ENCODE measurements around the gene ADCY3.

Gene ADCY3

DNA sequence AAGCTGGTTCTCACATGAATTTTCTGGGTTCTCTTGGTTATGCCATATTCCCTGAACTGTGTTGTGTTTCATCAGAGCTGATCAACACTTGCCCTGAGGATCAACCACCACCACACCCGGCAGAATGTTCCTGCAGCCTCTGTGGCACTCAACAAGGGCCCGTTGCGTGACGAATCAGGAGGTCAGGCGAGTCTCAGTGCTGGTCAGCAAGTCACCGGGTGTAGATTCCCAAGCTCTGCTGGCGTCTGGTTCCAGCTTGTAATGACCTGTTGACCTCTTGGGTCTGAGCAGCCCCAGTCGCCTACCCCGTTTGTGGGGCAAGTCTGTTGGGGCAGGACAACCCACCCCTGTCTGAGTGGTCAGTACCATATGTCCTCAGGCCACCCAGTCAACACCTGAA, 46.0 kb downstream of the ADCY3 start:
- no peak overlapping the region for H3K27ac ChIP-seq
- no peak for TF ChIP-seq ZFX (IDR thresholded peaks at IDR 0.05)
- TF ChIP-seq, protein P1, sequence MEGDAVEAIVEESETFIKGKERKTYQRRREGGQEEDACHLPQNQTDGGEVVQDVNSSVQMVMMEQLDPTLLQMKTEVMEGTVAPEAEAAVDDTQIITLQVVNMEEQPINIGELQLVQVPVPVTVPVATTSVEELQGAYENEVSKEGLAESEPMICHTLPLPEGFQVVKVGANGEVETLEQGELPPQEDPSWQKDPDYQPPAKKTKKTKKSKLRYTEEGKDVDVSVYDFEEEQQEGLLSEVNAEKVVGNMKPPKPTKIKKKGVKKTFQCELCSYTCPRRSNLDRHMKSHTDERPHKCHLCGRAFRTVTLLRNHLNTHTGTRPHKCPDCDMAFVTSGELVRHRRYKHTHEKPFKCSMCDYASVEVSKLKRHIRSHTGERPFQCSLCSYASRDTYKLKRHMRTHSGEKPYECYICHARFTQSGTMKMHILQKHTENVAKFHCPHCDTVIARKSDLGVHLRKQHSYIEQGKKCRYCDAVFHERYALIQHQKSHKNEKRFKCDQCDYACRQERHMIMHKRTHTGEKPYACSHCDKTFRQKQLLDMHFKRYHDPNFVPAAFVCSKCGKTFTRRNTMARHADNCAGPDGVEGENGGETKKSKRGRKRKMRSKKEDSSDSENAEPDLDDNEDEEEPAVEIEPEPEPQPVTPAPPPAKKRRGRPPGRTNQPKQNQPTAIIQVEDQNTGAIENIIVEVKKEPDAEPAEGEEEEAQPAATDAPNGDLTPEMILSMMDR (conservative IDR thresholded peaks at IDR 0.05), result no peak

DNA sequence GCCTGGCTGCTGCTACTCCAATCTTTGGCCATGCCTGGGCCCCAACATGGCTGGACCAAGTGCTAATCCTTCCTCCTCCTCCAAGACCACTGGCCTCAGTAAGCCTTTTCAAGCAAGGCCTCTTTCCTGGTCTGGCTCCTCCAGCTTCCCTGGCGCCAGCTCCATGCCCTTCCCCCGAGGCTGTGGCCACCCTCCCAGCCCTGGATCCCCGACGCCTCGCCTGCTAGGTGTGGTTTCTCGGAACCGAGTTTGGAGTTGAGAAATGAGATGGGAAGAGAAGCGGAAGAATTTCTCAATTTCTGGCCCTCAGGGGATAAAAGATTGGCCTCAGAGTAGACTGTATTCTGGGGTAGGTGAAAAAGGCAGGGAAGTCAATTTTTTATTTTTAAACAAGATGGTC, 46.4 kb downstream of the ADCY3 start:
- H3K27ac ChIP-seq, result no peak overlapping the region
- TF ChIP-seq, protein P1 (conservative IDR thresholded peaks at IDR 0.05), result no peak
- no peak for TF ChIP-seq ZFX (IDR thresholded peaks at IDR 0.05)

DNA sequence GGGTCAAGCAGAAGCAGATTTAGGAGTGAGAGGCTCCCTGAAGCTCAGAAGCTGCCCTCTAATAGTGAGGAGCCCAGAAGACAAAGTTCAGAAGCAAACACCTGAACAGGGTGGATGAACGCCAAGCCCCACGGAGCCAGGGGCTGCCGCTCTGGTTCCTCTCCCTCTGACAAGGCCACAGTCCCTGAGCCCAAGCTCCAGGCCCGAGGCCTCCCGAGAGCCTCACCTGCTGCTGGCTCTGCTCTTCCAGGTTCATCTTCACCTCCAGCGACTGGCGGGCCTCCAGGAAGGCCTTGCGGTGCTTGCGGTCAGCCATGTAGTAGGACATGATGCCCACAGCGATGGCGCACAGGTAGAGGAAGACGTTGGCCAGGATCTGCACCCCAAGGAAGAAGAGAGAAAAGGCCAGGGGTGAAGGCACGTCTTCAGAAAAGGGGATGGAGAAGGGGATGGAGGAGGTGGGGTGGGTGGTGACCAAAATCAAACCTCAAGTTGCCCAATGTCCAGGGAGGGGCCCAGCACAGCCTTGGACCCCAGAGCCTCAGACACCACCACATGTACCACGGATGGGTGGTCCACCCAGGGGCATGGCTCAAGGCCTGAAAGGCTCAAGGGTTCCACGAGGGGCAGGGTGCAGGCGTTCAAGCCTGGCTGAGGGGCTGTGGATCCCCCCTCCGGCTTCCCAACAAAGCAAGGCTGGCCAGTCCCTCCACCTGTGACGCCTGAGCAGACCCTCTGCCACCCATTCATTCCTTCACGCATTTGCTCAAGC, 47.5 kb downstream of the ADCY3 start:
- H3K27ac ChIP-seq, result no peak overlapping the region
- TF ChIP-seq, protein P1 (conservative IDR thresholded peaks at IDR 0.05), result no peak
- TF ChIP-seq ZFX (IDR thresholded peaks at IDR 0.05), result no peak

DNA sequence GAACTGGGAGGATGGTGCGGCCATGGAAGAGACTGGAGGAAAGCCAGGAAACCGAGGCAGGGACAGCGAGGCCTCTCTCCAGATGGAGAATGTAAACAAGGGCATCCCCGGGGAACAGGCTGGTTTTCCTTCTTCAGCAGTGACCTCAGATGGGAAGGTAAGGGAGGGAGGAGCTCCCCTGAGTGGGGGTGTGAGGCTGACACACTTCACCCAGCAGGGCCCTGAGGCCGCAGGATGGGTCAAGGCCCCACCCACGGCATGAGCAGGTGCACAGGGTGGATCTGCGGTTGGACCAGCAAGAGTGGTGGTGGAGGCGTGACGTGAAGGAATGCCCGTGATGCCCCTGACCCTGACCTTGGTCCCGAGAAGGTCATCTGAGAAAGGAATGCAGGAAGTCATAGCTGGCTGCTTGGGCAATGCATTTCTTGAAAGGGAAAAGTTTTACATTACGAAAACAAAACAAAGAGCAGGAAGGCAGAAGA, 48.1 kb downstream of the ADCY3 start:
- TF ChIP-seq, protein P1 (conservative IDR thresholded peaks at IDR 0.05), result no peak
- no peak for TF ChIP-seq ZFX (IDR thresholded peaks at IDR 0.05)
- no peak overlapping the region for H3K27ac ChIP-seq

DNA sequence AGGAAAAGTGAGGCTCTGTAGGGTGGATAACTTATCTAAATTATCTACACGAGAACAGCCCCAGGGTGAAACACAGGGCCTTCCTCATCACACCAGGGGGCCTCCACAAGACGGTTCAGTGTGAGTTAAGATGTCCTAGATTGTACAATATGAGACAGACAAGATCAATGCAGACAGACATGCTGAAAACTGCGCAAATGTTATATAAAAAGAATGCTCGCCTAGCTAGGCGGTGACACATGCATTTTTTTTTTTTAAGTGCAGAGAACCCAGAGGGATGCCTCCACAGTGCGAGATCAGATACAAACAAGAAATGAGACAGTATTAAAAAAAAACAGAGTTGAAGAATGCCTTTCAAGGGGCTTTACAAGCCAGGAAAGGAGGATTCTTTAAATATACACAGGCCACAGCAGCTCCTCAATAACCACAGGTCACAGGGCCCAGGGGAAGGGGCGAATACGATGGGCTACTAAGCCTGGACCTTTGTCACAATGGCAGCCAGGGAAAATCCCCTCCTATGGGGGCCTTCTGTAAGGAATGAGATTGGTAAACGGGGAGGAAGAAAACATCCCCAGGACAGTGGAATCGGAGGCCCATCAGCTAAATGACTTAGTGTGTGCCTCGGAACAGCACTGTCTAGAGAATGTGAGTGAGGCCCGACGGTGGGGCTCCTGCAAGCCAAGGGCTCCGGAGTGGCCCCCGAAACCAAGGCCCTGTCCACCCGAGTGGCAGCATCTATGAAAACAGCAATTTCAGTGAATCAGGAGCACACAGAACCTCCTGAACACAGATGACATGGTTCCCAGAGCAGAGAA, 48.9 kb downstream of the ADCY3 start:
- H3K27ac ChIP-seq, result no peak overlapping the region
- TF ChIP-seq ZFX (IDR thresholded peaks at IDR 0.05), result no peak
- TF ChIP-seq, protein P1 (conservative IDR thresholded peaks at IDR 0.05), result no peak

DNA sequence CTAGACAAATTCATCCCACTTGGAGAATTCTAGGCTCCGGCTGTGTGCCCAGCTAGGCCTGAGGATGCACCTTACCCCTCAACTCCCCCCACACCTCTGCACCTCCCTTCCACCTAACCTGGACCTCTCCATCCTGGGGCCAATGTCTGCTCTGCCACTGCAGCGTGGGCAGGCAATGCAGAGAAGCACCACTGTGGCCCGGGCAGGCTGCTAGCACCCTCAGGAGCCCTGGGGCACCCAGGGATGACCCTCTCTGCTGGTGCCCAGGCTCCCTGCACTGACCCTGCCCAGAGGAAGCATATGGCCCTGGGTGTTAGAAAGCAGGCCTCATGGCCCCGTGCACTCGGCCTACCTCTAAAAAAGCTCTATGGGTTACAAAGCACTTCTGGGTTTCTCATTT, 49.6 kb downstream of the ADCY3 start:
- TF ChIP-seq, protein P1 (conservative IDR thresholded peaks at IDR 0.05), result no peak
- no peak for TF ChIP-seq ZFX (IDR thresholded peaks at IDR 0.05)
- no peak overlapping the region for H3K27ac ChIP-seq

DNA sequence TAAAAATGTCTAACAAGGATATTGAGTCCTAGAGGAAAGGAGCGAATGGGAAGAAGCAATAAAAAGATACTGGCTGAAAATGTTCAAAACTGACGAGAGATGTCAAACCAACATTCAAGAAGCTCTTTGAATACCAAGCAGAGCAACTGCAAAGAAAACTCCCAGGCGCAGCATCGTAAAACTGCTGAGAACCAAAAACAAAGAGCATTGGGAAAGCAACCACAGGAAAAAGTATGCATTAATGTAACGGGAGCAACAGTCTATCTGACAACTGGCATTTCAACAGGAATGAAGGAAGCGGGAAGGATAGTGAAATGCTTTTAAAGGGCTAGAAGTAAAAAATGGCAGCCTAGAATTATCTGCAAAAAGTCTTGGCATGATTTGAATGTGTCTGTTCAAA, 53.1 kb downstream of the ADCY3 start:
- TF ChIP-seq, protein P1 (conservative IDR thresholded peaks at IDR 0.05), result no peak
- TF ChIP-seq ZFX (IDR thresholded peaks at IDR 0.05), result no peak
- H3K27ac ChIP-seq, result no peak overlapping the region

All from C4-2B (cell line).